Esophagus muscularis mucosa (tissue), 4 donors: ENCODE results near the gene MSH6.

Source experiments
- EP300 ChIP-seq: sonication (generic); formaldehyde crosslinking; IDR thresholded peaks from one replicate; pipeline ENCODE4 v1.6.1; 2017; ENCODE audit warnings: antibody characterized with exemption
- POLR2A ChIP-seq: fragments of 450-650 bp; IDR thresholded peaks from one replicate; pipeline ENCODE4 v1.6.1; 2017; ENCODE audit warnings: antibody characterized with exemption, moderate library complexity, mild to moderate bottlenecking, low read depth
- POLR2AphosphoS5 ChIP-seq, 2 donors: sonication (generic); formaldehyde crosslinking; IDR thresholded peaks; one replicate each; pipeline ENCODE4 v1.6.1; 2017; ENCODE audit warnings: antibody characterized with exemption in 2 of 2
- TF ChIP-seq, protein P1 (sequence below), 3 experiments: fragments of 200-600 bp in 2 of 3; fragments of 450-650 bp in 1 of 3; sonication (generic) in 2 of 3; IDR thresholded peaks; one replicate each; pipeline ENCODE4 v1.5.1; 2017 to 2019; ENCODE audit warnings: antibody characterized with exemption in 3 of 3, mild to moderate bottlenecking in 2 of 3, moderate library complexity in 1 of 3

DNA sequence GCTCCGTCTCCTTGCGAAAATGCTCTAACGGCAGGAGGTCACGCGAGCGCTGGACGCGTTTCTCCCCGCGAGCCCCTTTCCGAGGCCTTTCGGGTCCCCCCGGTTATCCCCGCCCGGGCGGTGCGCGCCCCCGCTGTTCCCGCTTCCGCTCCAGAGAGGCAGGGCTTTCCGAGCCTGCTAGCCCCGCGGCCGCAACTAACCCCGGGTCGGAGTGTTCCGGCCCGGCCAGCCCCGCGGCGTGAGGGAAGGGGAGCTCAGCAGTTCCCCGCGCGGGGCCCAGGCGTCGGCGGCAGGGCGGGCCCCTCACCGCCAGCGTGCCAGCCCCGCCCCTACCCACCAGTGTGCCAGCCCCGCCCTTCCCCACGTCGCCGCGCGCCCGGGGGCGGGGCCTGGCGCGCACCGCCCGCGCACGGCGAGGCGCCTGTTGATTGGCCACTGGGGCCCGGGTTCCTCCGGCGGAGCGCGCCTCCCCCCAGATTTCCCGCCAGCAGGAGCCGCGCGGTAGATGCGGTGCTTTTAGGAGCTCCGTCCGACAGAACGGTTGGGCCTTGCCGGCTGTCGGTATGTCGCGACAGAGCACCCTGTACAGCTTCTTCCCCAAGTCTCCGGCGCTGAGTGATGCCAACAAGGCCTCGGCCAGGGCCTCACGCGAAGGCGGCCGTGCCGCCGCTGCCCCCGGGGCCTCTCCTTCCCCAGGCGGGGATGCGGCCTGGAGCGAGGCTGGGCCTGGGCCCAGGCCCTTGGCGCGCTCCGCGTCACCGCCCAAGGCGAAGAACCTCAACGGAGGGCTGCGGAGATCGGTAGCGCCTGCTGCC lies at the start of gene MSH6:
- TF ChIP-seq POLR2AphosphoS5 (IDR thresholded peaks at IDR 0.05) (peak; percentile 88 to 95), POLR2A (peak; percentile 67), EP300 (no peak)
- TF ChIP-seq, protein P1, sequence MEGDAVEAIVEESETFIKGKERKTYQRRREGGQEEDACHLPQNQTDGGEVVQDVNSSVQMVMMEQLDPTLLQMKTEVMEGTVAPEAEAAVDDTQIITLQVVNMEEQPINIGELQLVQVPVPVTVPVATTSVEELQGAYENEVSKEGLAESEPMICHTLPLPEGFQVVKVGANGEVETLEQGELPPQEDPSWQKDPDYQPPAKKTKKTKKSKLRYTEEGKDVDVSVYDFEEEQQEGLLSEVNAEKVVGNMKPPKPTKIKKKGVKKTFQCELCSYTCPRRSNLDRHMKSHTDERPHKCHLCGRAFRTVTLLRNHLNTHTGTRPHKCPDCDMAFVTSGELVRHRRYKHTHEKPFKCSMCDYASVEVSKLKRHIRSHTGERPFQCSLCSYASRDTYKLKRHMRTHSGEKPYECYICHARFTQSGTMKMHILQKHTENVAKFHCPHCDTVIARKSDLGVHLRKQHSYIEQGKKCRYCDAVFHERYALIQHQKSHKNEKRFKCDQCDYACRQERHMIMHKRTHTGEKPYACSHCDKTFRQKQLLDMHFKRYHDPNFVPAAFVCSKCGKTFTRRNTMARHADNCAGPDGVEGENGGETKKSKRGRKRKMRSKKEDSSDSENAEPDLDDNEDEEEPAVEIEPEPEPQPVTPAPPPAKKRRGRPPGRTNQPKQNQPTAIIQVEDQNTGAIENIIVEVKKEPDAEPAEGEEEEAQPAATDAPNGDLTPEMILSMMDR (IDR thresholded peaks at IDR 0.05) = peak in 1 of 3 experiments; percentile 17
